Tibial artery (tissue), 4 donors: ENCODE results near the gene ABCG1.

Experiments used
- DNase-seq, 2 donors: peaks; one replicate each; pipeline ENCODE4 v3.0.0-alpha.2; 2019
- H3K27ac ChIP-seq, 2 donors: fragments of 200-600 bp; sonication (generic) in 1 of 2; 1 replicate in 1 of 2; 2 replicates in 1 of 2; pipeline ENCODE4 v1.5.1; 2018 to 2019; ENCODE audit warnings: mild to moderate bottlenecking in 1 of 2
- H3K27me3 ChIP-seq, 2 donors: fragments of 200-600 bp; sonication (generic) in 1 of 2; one replicate each; pipeline versions ENCODE4 v1.5.1 to v1.6.0; 2016 to 2019
- H3K36me3 ChIP-seq, 3 donors: fragments of 200-600 bp; sonication (generic) in 2 of 3; one replicate each; pipeline ENCODE4 v1.5.1; 2016 to 2019; ENCODE audit warnings: mild to moderate bottlenecking in 2 of 3
- H3K4me1 ChIP-seq, 4 donors: fragments of 200-600 bp; sonication (generic) in 2 of 4; 1 replicate in 3 of 4; 2 replicates in 1 of 4; pipeline ENCODE4 v1.5.1; 2016 to 2019
- H3K4me3 ChIP-seq, 2 donors: fragments of 200-600 bp; sonication (generic) in 1 of 2; 1 replicate in 1 of 2; 2 replicates in 1 of 2; pipeline ENCODE4 v1.5.1; 2018 to 2019; ENCODE audit warnings: mild to moderate bottlenecking in 2 of 2
- H3K9me3 ChIP-seq, 3 donors: fragments of 200-600 bp; sonication (generic) in 1 of 3; one replicate each; pipeline ENCODE4 v1.5.1; 2016 to 2019
- CTCF ChIP-seq, 2 experiments: fragments of 200-600 bp in 1 of 2; fragments of 450-650 bp in 1 of 2; IDR thresholded peaks; one replicate each; pipeline ENCODE4 v1.5.1; 2017 to 2019; ENCODE audit warnings: antibody characterized with exemption in 2 of 2, mild to moderate bottlenecking in 1 of 2, moderate library complexity in 1 of 2
- intact Hi-C: fragments of 100-400 bp; cut with DNase I; formaldehyde crosslinking; loops from one replicate; pipeline ENCODE4 v1.15.0; 2023; ENCODE audit warnings: low total_unique reads

ABCG1 gene

GRCh38 chr21:42313501-42313969, 94.6 kb downstream of the ABCG1 start:
- H3K4me1 ChIP-seq, result peaks cover 0 to 5% (median 0%) of the 10 kb centered on the region in 4 donors
- H3K4me3 ChIP-seq, result no peak overlapping the region
- no peaks in the 10 kb centered on the region for H3K9me3 ChIP-seq
- DNase-seq, result no peak
- H3K27ac ChIP-seq, result no peak overlapping the region
- H3K36me3 ChIP-seq, result no peaks in the 10 kb centered on the region
- TF ChIP-seq CTCF (IDR thresholded peaks at IDR 0.05), result no peak
- peaks cover 0 to 69% of the 10 kb centered on the region in 2 donors for H3K27me3 ChIP-seq
- intact Hi-C loops, result no loop called here

- no peak for TF ChIP-seq CTCF (IDR thresholded peaks at IDR 0.05)
- intact Hi-C loops, result no loop called here
- Histone ChIP-seq H3K27ac (no peak overlapping the region), H3K4me1 (peaks cover 0 to 1% (median 0%) of the 10 kb centered on the region in 4 donors), H3K27me3 (peaks cover 0 to 60% of the 10 kb centered on the region in 2 donors), H3K4me3 (no peak overlapping the region), H3K9me3 (no peaks in the 10 kb centered on the region), H3K36me3 (no peaks in the 10 kb centered on the region)
- DNase-seq, result no peak
Measured at GRCh38 chr21:42314616-42315295, 95.8 kb downstream of the ABCG1 start.

- H3K4me3 ChIP-seq, result no peak within 1 kb of the TSS
- no peaks in the 10 kb centered on the region for H3K36me3 ChIP-seq
- no peak within 1 kb of the TSS for H3K27ac ChIP-seq
- intact Hi-C loops, result no loop called here
- peaks cover 0 to 60% of the 10 kb centered on the region in 2 donors for H3K27me3 ChIP-seq
- TF ChIP-seq CTCF (IDR thresholded peaks at IDR 0.05), result no peak
- H3K4me1 ChIP-seq, result no peaks in the 10 kb centered on the region
- H3K9me3 ChIP-seq, result no peaks in the 10 kb centered on the region
- DNase-seq, result no peak
Measured at GRCh38 chr21:42315296-42315891, 96.5 kb downstream of the ABCG1 start, which contains the start of gene TFF3. TFF3 (minus strand) TSS chr21:42315409; CDS start chr21:42315374, 35 bp downstream.

GRCh38 chr21:42316891-42317290, 98.0 kb downstream of the ABCG1 start:
- Histone ChIP-seq H3K27me3 (peaks cover 0 to 54% of the 10 kb centered on the region in 2 donors), H3K4me1 (no peaks in the 10 kb centered on the region), H3K36me3 (no peaks in the 10 kb centered on the region), H3K4me3 (no peak overlapping the region), H3K27ac (no peak overlapping the region), H3K9me3 (no peaks in the 10 kb centered on the region)
- intact Hi-C loops, result no loop called here
- no peak for DNase-seq
- TF ChIP-seq CTCF (IDR thresholded peaks at IDR 0.05), result no peak

- TF ChIP-seq CTCF (IDR thresholded peaks at IDR 0.05), result no peak
- DNase-seq, result no peak
- Histone ChIP-seq H3K27me3 (peaks cover 0 to 50% of the 10 kb centered on the region in 2 donors), H3K36me3 (no peaks in the 10 kb centered on the region), H3K4me1 (no peaks in the 10 kb centered on the region), H3K27ac (no peak overlapping the region), H3K4me3 (no peak overlapping the region), H3K9me3 (no peaks in the 10 kb centered on the region)
- intact Hi-C loops, result no loop called here
Measured at GRCh38 chr21:42317341-42317741, 98.4 kb downstream of the ABCG1 start.
